SIG-M5 treated with dmso at 0.1 percent for 504 hours (cell line): ENCODE measurements around the gene EPHB2.

Experiments used
- DNase-seq: peaks from one replicate; lab custom pipeline; 2025; ENCODE audit not compliant: unreplicated experiment; lab: John Stamatoyannopoulos, UW

The EPHB2 gene

DNA sequence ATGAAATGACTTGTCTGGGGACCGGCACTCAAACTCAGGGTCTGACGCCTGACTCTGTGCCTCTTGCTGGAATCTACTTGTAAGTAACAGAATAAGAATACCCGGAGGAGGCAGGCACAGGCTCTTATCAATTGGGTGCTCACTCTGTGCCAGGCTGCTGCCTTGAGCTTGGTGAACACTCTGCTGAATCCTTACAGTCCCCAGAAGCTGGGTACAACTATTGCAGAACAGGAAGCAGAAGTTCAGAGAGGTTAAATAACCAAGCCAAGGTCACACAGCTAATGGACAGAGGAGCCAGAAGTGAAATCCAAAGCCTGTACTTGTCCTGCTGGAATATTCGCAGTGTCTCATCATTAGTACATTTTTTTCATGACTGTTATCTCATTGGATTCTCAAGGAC, 86.0 kb downstream of the EPHB2 start:
- no peak for DNase-seq

DNA sequence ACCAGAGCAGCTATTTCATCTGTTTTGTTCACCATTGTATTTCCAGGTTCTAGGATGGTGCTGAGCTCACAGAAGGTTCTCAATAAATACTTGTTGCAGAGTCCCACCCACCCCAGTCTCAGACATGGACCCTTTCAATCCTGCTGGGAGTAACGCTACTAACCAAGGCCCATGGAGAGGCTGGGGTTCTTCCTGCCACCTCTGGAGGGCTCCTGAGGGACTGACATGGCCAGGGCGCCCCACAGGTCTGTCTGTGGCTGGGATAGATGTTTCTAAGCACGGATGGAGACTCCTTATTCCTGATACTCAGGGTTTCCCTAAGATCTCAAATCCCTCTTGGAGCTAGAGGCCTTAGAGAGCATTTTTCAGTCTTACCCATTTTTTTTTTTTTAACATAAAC, 87.4 kb downstream of the EPHB2 start:
- DNase-seq: no peak

DNA sequence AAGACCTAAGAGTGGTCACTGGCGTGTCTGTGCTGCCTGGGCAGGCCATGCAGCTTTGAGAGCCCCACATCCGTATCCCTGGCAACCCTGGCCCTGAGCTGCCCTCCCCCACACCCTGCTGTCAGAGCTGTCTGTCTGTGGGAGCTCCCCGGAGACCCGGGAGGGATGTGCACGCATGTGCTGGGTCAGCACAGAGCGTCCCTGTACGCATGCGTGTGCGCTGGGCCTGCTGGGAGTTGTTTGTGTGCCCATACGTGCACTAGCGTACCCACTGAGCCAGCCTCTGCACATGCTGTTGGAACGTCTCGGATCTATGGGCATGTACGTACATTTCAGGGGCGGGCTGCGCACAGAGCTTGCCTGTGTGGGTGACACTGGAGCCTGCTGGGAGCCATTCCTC, 89.3 kb downstream of the EPHB2 start:
- DNase-seq: no peak

DNA sequence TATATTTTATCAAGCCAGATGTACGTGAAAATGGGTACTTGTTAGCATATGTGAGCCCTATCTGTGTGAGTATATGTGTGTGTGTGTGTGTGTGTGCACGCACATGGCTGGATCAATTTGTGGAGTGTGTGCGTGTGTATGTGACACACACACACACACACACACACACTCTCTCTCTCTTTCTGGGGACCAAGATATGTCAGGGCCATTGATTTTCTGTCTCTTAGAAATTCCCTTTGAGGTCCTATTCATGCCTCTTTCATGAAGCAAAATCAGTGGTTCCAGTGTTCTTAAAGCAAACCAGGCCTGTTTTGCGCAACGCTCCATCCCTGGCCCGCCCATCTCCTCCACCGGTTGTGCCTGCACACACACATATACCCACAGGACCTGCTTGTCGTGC, 90.0 kb downstream of the EPHB2 start:
- no peak for DNase-seq

DNA sequence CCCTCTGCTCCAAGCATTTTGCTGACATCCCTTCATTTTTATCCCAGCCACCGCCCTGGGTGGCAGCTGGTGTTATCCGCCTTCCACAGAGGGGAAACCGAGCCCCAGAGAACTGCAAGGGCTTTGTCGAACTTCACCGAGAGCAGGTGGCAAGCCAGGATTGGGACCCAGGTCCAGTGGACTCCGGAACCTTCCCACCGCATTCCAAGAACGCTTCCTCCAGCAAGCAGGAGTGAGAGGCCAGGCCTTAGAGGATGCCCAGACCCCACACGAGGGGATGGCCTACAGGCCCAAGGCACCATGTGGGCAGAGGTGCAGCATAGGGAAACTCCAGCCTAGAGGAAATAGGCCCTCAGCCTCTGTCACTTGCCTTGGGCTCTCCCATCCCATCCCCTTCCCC, 90.7 kb downstream of the EPHB2 start:
- DNase-seq: no peak

DNA sequence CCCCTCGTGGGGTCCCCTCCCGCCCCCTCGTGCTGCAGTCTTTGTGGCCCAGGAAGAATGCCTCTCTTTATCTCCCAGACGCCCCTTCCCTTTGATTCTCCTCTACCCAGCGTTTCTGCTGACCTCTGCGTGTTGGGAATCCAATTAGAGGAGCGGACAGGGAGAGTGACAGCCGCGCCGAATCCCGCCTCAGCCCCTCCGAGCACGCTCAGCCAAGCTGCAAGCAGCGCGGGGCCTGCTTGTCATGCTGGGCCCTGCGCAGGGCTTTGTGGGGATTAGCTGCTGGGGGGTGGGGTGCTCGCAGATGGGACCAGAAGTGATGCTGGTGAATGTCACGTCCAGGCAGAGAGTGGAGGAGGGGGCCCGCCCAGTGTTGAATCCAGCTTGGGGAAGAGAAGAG, 91.1 kb downstream of the EPHB2 start:
- DNase-seq: no peak

DNA sequence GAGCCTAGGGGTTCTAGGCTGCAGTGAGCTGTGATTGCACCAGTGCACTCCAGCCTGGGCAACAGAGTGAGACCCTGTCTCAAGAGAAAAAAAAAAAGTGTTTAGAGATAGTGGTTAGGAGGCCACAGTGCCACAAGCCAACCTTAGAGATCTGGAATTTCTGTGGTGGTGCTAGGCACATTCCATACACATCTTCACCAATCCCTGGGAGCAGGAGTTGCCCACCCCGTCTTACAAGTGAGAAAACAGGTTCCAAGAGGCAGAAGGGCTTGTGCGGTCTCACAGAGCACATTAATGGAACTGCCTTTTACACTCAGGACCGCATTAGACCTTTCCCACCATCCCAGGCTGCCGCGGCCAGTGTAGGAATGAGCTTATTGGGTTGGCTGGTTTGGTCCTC, 93.2 kb downstream of the EPHB2 start:
- DNase-seq: no peak

DNA sequence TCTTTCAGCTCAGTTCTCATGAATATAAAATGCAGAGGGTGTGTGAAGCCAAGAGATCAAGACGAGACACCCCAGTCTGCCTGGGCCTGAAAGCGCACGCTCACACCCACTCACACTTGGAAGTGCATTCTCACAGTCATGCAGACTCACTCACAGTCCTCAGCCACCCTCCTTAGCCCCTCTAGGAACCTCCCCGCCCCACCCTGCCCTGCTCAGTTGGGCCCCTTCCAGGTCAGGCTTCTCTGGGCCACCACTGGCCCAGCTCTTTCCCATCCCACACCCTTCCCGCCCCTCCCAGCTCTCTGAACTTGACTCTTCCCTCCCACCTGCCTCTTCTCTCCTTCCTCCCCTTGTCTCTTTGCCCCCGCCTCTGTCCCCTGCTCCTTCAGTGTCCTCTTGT, 93.8 kb downstream of the EPHB2 start:
- no peak for DNase-seq

DNA sequence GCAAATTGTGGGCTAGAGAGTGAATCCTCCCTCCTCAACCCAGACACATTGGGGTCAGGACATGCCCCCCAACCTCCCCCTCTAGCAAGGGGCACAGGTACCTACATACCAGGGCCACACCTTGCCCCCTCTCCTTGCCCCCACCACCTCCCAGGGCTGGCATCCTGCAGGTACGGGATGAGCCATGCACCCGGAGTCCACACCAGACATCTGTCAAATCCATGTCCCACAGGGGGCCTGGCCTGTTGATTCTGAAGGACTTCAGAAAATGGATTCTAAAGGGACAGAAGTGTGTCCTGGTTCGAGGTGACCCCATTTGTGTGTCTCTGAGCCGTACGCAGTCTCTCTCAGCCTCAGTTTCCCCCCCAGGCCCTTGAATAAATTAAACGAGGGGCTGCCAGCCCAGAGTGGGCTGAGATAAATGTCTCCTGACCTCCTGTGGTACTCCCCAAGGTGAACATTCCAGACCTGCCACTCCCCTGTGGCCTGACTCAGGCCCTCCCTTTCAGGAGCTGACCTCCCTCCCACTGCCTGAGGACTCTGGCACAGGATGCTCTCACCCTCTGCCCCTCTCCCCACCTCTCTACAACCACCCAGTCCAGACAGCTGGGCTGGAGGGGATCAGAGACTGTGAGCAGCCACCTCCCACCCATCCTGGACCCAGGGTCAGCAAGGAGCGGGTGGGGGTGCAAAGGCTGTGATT, 94.5 kb downstream of the EPHB2 start:
- no peak for DNase-seq

DNA sequence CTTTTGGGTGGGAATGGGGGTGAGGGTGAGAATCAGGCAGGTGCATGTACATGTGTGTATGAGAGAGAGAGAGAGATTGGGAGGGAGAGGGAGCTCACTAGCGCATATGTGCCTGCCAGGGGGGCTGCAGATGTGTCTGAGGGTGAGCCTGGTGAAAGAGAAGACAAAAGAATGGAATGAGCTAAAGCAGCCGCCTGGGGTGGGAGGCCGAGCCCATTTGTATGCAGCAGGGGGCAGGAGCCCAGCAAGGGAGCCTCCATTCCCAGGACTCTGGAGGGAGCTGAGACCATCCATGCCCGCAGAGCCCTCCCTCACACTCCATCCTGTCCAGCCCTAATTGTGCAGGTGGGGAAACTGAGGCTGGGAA, 95.0 kb downstream of the EPHB2 start:
- no peak for DNase-seq

DNA sequence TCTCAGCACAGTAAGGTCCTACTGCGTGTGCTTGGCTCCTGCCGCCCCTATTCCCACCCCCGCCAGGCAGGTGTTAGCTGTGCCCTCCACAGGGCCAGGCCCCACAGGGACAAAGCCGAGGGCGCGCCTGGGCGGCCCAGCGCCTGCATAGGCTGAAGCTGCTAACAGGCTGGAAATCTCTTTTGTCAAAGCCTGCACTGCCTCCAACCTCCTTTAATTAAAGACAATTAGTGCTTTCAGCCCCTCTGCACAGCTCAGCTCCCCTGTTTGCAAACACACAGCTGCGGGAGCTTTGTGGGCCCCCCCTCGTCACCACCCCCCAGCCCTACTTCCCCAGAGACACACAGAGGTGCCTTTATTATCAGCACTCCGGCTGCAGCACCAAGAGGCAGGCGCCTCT, 95.9 kb downstream of the EPHB2 start:
- DNase-seq: no peak

DNA sequence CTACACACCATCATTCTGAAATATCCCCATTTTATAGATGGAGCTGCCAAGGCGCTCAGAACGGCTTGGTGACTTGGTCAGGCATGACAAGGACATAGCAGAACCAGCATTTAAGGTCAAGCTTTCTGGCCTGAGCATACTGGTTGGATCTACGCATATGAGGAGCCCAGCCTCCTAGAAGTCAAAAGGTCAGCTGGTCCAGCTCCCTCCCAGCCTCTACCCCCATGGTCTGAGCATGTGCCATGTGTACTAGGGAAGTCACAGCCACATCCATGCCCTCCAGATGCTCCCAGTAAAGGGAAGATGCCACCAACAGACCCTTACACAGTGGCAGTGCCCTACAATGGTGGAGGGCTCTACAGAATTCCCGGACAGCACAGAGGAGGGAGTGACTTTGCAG, 96.7 kb downstream of the EPHB2 start:
- no peak for DNase-seq

DNA sequence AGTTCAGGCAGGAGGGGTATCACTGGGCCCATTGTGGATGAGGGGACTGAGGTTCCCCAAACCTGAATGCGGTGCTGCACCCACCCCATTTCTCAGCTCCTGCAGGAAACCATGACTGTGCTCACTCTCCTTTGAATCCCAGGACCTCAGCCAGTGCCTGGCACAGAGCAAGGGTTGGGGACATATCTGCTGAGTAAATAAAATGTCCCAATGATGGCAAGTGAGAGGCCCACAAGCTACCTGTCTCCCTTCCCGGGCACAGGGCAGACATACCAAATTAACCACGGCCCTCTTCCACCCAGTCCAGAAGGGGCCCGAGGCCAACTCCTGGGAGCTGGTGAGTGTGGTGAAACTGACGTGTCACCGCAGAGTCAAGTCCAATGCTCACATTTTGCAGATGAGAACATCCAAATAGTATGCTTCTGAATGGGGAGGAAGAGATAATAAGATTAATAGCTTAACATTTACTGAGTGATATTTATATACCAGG, 97.6 kb downstream of the EPHB2 start:
- DNase-seq: no peak

DNA sequence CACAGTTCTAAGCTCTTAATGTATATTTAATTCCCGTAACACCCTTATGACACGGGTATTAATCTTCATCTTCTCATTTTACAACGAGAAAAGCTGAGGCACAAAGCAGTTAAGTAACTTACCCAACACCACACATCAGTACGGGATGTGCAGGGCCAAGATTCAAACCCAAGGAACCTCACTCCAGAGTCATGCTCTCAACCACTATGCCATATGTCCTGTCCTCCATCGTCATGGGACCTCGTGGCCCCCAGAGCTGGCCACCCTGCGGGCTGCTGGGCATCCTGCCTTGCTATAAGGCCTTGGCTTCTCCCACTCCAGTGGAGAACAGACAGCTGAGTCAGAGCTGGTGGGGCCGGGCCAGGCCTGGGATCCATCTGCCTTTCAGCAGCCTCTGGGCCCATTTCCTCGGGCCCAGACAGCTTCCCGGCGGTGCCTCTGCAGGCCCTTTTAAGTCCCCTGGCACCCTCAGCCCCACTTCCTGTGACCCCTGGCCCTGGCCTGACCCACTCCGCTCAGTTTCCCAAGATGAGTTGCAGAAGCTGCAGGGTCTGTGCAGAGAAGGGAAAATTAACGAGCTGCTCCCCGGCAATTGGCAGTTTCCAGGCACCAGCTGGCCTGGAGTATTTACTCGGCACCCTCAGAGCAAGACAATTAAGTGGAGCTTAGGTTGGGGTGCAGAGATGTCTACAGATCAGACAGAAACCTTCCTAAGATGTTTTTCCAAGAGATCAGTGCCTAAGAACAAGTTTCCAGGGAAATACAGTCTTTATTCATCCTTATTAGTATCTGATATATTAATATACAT, 98.2 kb downstream of the EPHB2 start:
- DNase-seq: no peak

DNA sequence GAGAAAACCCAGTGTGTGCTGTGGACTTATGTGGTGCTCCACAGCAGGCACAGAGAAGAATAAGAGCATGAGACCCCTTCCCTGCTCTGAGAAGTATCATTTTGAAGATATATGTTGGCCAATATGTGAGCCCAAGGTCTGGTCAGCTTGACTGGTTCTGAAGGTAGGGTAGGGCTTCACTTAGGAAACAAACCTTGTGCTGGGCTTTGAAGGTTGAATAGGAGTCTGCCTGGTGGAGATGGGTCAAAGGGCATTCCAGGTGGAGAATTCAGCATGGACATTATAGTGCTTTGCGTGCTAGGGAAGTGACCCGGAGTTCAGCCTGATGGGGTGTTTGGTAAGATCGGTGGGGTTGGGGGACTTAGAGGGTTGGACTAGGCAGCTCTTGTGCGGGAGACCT, 99.1 kb downstream of the EPHB2 start:
- no peak for DNase-seq

DNA sequence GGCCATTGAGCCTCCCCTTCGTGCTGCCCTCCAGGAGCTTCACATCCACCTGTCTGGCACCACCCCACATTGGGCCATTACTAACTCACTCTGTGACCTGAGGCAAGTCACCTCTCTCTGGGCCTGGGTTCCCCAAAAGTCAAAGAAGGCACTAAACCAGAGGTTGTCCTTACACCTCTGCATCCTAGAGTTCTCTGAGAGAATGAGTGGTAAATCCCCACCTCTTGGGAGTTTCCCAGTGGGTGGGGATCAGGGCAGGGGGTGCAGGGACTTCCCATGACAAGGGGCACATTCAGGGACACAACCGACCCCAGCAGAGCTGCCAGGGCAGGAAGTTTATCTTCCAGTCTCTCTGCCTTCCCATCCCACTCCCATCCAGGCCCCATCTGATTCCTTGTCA, 99.7 kb downstream of the EPHB2 start:
- no peak for DNase-seq

DNA sequence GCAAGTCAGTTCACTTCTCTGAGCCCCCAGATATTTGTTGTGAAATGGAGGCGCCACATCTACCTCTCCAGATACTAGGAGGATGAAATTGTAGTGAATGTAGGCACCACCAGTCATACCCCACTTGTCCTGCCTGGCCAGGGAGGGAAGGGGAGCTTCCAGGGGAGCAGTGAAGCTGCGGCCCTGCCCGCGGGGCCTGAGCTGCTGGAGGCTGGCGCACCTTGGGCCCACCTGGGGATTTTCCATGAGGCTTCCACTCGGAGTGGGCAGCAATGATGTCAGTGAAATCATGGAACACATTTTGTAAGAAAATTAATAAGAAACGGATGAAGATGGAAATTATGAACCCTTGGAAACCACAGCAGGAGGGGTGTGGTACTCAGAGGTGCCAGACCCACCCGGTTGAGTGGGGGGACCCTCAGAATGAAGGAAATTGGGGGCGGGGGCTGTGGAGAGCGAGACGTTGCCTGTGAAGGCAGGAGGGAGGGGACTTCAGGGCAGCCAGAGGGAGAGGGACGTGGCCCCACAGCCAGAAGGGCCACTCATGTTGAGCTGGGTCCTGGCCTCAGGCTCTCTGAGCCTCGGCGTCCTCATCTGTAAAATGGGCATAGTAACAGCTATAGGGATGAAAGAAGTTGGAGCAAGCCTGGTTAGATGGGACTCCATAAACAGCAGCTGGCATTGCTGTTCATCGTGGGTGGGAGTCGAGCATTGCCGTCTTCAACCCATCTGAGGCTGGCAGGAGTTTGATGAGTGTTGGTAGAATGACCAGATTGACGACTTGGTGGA, 101.6 kb downstream of the EPHB2 start:
- DNase-seq: no peak

DNA sequence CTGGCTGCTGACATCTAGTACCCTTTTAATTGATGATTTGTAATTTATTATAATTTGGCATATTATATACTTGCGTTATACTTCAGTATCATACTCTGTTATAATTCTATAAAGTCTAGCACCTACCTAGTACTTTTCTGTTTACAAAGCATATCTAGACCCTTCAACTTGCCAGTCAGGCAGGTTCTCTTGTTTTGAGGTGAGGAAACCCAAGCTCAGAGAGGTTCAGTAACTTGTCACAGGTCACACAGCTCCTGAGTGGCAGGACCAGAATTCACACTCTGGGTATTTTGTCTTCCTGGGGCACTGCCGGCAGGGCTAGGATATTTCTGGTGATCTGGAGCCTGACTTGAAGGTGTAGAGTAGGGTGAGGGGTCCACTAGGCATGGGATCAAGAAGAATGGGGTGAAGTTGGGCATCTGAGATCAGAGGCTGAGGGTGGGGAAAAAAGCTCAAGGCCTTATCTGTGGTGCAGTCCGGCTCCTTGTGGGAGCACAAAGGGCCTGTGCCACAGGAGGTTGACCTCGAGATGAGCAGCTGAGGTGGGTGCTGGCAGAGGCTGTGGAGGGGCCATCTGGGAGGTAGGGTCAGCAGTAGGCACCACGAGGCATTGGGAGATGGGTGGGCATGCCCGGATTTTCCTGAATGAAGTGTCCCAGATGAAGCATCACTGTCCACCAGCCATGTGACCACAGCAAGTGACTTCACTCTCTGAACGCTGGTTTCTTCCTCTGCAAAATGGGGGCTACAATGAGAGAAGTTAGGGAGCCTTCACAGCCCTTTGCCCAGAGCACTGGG, 102.6 kb downstream of the EPHB2 start:
- no peak for DNase-seq

DNA sequence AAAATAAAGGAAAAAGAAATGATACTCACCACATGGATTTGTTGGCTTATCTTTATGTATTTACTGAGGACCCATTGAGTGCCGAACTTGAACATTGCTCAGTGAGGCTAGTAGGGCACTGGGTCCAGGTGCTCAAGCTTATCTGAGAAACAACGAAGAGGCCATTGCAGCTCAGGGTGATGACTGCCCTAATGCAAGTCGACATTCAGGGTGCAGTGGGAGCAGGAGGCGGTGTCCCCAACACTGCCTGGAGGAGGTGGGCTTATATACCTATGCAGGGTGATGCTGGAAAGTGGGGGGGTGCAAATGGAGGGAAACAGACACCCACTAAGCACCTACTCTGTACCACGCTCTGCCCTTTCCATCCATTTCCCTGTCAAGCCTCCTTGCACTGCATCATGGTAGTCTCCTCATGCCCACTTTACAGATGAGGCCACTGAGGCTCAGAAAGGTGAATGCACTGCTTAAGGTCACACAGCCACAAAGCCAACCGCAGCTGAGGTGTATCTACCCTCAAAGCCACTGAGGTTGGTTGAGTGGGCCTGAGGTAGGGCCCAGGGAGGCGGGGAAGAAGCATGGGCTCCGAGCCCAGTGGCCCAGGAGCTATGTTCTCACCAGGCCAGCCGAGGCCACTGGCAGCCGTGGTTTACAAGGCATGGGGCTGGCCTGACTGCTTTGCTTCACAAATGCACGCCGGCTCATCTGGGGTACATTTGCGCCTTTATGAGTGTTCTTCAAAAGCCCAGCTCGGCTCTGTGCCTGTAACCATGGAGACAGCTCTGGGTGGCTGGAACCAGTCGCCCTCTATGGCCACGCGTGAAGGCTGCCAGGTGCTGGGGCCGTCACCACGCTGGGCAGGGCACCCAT, 103.8 kb downstream of the EPHB2 start:
- DNase-seq: no peak

DNA sequence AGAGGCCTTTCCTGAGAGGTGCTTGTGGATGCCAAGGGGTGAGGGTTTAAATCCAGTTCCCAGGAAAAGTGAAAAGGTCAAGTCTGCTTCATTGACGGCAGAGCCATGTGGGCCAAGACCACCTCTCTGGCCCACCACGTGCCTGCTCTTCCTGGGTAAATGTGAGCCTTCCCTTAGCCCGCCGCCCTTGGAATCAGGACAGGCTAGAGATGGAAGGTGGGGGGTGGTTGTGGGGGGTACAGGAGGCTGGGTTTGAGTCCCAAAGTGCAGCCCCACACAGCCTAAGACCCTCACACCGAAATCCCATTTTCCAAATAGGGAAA, 104.4 kb downstream of the EPHB2 start:
- no peak for DNase-seq
